Activated CD8-positive, alpha-beta memory T cell treated with anti-CD3 and anti-CD28 coated beads, Interleukin-2, amount 50 U/mL, for 4 hours (primary cell): ENCODE measurements around the gene AACS.
"Not testable (repeated sequence)": the region's sequence is repeated elsewhere in the genome, so short reads cannot be mapped to it uniquely, and the experiment has no call there.

Experiments
- DNase-seq: peaks from one replicate; pipeline ENCODE4 v3.0.0-alpha.2; 2020

Gene AACS

DNA sequence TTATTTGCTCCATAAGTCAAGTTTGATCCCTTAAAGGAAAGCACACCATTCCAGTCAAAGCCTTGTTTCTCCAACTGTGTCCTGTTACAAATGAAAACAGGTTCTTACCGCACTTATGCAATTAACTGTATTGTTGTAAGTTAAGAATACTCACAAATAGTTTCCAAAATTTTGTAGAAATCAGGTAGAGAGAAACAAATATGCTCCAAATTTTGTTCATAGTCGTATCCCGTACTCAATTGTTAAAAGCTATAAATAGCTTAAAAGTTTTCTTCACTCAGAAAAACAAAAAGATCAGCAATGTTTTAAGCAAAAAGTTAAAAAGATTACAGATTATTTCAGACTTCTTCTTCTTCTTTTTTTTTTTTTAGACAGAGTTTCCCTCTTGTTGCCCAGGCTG, 4.0 kb upstream of the AACS start:
- DNase-seq = no peak

GRCh38 chr12:125063522-125063921, 1.7 kb upstream of the AACS start:
- DNase-seq = not testable (repeated sequence)

- no peak for DNase-seq
These were observed 743 bp upstream of the AACS start for GRCh38 chr12:125064492-125064891.

- DNase-seq = no peak
These were observed 810 bp downstream of the AACS start for GRCh38 chr12:125065919-125066570.

- no peak for DNase-seq
These were observed 3.2 kb downstream of the AACS start for GRCh38 chr12:125068391-125068790.

- DNase-seq = no peak
These were observed 4.4 kb downstream of the AACS start for GRCh38 chr12:125069616-125070015.

DNA sequence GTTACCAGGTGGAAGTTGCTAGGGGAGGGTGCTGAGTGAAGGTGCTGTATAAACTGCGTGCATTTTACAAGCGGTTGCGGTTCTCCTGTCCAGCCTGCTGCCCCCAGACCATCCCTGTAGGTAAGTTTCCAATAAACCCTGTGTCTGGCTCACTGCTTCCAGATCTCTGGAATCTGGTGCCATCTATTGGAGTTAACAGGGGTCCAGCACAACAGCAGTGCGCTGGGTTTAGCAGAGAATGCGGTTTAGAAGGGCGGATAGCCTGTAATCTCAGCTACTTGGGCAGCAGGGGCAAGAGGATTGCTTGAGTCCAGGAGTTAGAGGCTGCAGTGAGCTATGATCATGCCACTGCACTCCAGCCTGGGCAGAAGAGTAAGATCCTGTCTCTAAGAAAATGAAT, 4.9 kb downstream of the AACS start:
- no peak for DNase-seq

- no peak for DNase-seq
These were observed 5.6 kb downstream of the AACS start for GRCh38 chr12:125070661-125071390.

- no peak for DNase-seq
These were observed 6.2 kb downstream of the AACS start for GRCh38 chr12:125071456-125071855.

DNA sequence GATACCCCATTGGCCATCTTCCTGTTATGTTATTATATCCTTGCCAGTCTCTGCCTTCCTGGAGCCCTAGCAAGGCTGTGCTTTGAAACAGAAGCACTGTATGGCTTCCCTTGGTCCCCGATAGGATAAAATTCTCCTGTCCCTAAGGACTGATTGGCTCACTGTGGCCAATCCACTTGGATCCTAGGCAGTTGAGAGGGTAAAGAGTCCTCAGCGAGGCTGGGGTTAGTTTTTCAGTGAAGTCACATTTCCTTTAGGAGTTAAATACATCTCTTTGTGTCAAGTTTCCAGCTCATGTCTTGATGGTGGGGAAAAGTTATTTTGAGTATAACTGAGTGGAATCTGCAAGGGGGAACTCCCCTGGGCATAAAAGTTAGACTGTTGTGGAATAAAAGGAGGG, 7.3 kb downstream of the AACS start:
- no peak for DNase-seq

- not testable (repeated sequence) for DNase-seq
These were observed 9.1 kb downstream of the AACS start for GRCh38 chr12:125074294-125074693.

DNA sequence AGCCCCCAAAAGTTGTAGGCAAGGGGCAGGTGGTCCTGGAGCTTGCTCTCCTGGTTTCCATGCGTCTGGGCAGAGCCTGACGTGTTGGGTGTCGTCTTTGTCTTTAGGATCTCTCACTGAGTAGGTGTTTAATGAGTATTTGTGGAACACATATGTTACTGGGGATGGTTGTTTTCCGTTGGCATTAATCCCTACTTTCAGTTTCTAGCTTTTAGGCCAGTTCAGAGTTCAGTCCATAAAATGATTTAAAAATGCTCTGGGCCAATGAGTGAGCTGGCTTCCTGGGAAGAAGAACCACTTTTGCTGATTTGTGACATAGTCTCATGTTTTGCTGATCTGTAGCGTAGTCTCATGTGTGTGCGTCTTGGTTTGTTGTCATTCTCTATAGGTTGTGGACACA, 10.9 kb downstream of the AACS start:
- no peak for DNase-seq

- DNase-seq = no peak
These were observed 13.8 kb downstream of the AACS start for GRCh38 chr12:125079084-125079483.

GRCh38 chr12:125079648-125080645, 14.7 kb downstream of the AACS start:
- DNase-seq = no peak

GRCh38 chr12:125081427-125081826, 16.2 kb downstream of the AACS start:
- no peak for DNase-seq

- no peak for DNase-seq
These were observed 17.8 kb downstream of the AACS start for GRCh38 chr12:125083072-125083471.

DNA sequence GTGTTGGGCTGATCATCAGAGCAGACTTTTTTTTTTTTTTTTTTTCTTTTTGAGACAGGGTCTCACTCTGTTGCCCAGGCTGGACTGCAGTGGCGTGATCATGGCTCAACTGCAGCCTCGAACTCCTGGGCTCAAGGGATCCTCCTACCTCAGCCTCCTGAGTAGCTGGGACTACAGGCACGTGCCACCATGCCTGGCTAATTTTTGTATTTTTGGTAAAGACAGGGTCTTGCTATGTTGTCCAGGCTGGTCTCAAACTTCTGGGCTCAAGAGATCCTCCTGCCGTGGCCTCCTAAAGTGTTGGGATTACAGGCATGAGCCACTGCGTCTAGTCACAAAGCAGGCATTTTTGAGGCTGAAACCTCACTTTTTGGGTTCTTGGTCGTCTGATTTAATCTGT, 23.0 kb downstream of the AACS start:
- not testable (repeated sequence) for DNase-seq

DNA sequence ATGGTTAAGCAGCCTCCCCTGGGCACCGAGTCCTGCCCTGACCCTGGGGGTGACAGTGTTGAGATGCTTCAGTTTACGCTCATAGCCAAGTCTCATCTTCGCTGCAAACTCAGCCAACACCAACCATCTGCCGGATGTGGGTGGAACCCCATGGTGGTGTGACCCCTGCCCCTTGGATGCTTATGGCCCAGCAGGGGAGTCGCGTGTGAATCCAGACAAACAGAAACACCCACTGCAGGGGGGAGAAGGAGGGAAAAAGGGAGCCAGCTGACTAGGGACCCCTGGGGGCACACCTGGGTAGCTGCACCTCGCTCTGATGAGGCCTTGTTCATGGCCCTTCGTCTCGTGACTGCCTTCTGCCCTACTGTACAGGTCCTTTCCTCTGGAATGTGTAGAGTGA, 23.8 kb downstream of the AACS start:
- DNase-seq = no peak

DNA sequence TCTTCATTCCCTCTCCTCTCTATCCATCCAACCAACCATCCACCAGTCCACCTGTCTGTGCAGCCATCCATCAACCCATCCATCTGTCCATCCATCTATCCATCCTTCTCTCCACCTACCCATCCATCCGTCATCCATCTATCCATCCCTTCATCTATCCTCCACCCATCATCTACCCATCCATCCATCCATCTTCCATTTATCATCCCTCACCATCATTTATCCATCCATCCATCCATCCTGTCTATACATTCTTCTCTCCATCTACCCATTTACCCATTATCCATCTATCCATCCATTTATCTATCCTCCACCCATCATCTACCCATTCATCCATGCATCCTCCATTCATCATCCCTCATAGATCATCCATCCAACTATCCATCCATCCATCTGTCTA, 24.4 kb downstream of the AACS start:
- no peak for DNase-seq

DNA sequence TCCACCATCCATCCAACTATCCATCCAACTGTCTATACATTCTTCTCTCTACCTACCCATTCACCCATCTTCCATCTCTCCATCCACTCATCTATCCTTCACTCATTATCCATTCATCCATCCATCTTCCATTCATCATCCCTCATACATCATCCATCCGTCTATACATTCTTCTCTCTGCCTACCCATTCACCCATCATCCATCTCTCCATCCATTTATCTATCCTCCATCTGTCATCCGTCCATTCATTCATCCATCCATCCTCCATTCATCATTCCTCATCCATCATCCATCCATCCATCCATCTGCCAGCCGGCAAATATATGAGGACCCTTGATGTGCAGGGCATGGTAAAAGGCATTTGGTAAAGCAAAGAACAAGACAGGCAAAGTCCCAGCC, 25.2 kb downstream of the AACS start:
- no peak for DNase-seq

GRCh38 chr12:125091401-125091800, 26.2 kb downstream of the AACS start:
- no peak for DNase-seq

DNA sequence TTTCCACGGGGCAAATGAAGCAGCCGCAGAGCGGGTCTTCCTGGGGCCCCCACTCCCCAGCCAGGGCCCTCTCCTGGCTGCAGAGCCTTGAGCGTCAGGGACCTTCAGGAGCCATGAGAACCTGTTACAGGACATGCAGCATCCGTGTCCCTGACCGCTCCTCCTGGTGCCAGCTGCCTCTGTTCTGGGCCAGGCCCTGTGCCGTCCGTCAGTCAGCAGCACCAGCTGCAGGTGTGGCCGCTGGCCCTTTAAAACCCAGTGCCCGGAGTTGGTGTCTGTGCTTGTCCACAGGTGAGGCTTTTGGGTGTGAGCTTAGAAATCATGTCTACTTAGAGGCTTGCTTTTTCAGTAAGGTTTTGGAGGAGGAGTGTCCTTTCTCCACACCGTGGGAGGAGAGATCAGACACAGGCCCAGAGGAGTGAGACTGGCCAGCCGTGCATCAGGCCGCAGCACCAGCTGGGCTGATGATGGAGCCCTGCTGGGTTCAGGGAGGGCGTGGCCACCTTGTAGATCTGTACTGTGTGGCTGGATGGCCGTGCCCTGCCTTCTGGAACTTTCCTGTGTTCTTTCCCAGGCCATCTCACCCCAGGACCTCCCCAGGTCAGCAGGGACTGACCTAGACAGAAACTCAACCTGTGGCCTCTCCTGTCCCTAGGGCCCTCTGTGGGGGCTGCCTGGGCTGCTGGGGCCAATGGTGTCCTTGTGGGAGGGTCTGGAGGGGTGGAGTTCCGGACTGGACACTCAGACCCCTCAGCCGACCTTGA, 27.1 kb downstream of the AACS start:
- no peak for DNase-seq
